K562 (cell line): ENCODE data around the gene SNAPC5. TPM values are rescaled to one million over a fixed set of nuclear protein-coding genes. Genes with fewer than 3 reads are reported as not detected.
A peak's percentile ranks its signal among the peaks of the same experiment; 100 is the strongest.

ENCODE experiments used
- ARID3A ChIP-seq: IDR thresholded peaks from 2 replicates; pipeline ENCODE4 v1.6.1; 2012; ENCODE audit warnings: low read depth, low read length, improper control_type of control experiment, borderline replicate concordance
- ATF6 ChIP-seq: sonication (generic); formaldehyde crosslinking; IDR thresholded peaks from 2 replicates; pipeline ENCODE4 v1.4.0; 2020; ENCODE audit warnings: mild to moderate bottlenecking, missing genetic modification reagents
- CHAMP1 ChIP-seq: fragments of 450-650 bp; IDR thresholded peaks from 2 replicates; pipeline ENCODE4 v1.6.1; 2016; ENCODE audit warnings: mild to moderate bottlenecking
- DNMT1 ChIP-seq: fragments of 450-650 bp; IDR thresholded peaks from 2 replicates; pipeline ENCODE4 v1.6.1; 2016; ENCODE audit warnings: antibody characterized with exemption, mild to moderate bottlenecking
- IRF1 ChIP-seq: sonication (generic); formaldehyde crosslinking; IDR thresholded peaks from 2 replicates; pipeline ENCODE4 v1.8.0; 2022; ENCODE audit warnings: missing genetic modification reagents, mild to moderate bottlenecking, borderline replicate concordance
- SOX6 ChIP-seq: fragments of 450-650 bp; IDR thresholded peaks from 2 replicates; pipeline ENCODE4 v1.6.1; 2014; ENCODE audit warnings: mild to moderate bottlenecking
- USF2 ChIP-seq: sonication (generic); formaldehyde crosslinking; IDR thresholded peaks from 2 replicates; pipeline ENCODE4 v1.5.0; 2020; ENCODE audit warnings: missing genetic modification reagents
- ZNF24 ChIP-seq: fragments of 450-650 bp; IDR thresholded peaks from 2 replicates; pipeline ENCODE4 v1.6.1; 2016
- polyA plus RNA-seq, 8 experiments: library from polyadenylated mRNA; depleted of rRNA in 4 of 8; stranded (reverse) in 5 of 8; unstranded in 3 of 8; fragments of >200 nt; fragmentation: Nextera tagmentation in 2 of 8; fragmentation: Illumina TruSeq in 1 of 8; extraction: Ambion mirVana in 2 of 8; extraction: Trizol in 1 of 8; gene quantifications; 2 replicates each; pipeline versions ENCODE4 v1.2.1 to v1.2.3, GENCODE V29; 2011 to 2014; ENCODE audit warnings: inconsistent platforms in 1 of 8, missing spikeins in 1 of 8
- total RNA-seq, 7 experiments: library from RNA; depleted of rRNA in 6 of 7; stranded (reverse); fragments of >200 nt in 6 of 7; fragmentation: Illumina TruSeq in 2 of 7; extraction: Trizol in 2 of 7; gene quantifications; 2 replicates each; pipeline versions ENCODE4 v1.2.1 to v1.2.3, GENCODE V29; 2011 to 2021; ENCODE audit warnings: low replicate concordance in 1 of 7

The SNAPC5 gene
- total and polyA plus RNA-seq, 9 of the 15 experiments (the other 6 are each of a cell fraction or from before 2014, with no cell fraction given): 52.8 to 155 (median 96.5) TPM

GRCh38 chr15:66496951-66497501 lies 536 bp downstream of the SNAPC5 start (continued):
- 0 out of 2 replicates have a peak, but pooled peaks have one; percentile 32 for TF ChIP-seq ATF6 (CRISPR knock-in tag)
- no peak for TF ChIP-seq ZNF24
- no peak for TF ChIP-seq ARID3A
- TF ChIP-seq DNMT1: no peak
- no peak for TF ChIP-seq SOX6
- peak; percentile 40 for TF ChIP-seq USF2 (CRISPR knock-in tag)
- no peak for TF ChIP-seq IRF1 (CRISPR knock-in tag)
- no peak for TF ChIP-seq CHAMP1
